Measurements from ENCODE around the gene TPP1. TPM values are rescaled to one million over a fixed set of nuclear protein-coding genes. Genes with fewer than 3 reads are reported as not detected.

TPP1 gene
- total RNA-seq, 1 donor from 2014 or later: 241 TPM

GRCh38 chr11:6612213-6613041, 6.8 kb downstream of the TPP1 start, which contains the start of gene TAF10:
TAF10 (minus strand) TSS chr11:6612216; CDS start chr11:6612189, 27 bp downstream.
- DNase-seq (ENCODE audit: extremely low read depth, low read depth, low spot score): no peak

DNA sequence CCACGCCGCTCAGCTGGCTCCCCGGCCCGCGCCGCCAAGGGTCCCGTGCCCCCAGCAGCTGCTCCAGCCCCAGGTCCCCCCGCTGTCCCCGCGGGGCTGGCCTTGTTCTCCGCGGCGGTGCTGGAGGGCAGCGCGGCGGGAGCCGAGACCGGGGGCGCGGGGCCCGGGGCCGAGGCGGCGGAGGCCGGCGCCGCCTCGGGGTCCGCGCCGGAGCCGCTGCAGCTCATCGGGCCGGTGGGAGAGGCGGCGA, 7.3 kb downstream of the TPP1 start:
- no peak for DNase-seq (ENCODE audit: extremely low read depth, low read depth, low spot score)

DNA sequence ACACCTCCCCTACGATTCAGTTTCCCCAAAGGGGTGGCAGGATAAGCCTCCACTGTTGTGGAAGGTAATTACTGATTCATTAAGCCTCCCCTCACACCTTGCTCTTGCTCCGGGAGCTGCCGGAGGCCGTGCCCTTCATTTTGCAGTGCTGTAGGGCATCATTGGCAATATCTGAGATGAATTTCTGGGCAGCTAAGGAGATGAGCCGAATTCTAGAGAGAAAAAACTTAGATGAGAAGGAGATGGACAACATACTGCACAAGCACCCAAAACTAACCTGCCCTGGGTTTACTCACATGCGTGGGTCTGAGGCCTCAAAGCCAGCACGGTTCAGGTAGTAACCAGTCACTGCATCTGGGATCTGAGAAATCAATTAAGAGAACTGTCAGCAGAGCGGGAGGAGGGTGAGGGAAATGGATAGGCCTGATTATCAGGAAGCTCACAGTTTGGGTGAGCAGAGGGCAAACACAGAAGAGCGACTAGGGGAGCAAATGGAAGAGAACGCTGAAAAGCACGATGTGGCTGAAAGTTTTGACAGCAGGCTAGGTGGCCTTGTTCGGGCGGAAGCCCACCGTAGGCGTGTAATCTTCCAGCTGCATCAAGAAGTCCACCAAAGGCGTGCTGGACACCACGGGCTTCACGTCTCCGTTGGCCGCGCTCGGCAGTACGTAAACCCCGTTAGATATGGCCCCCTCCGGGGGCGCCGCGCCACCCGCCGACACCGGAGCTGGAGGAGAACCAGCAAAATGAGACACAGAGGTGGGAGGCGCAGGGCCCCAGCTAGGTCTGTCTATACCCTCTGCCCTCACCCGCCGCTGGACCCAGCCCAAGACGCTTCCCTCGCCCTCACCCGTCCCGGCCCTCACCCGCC, 7.9 kb downstream of the TPP1 start:
- no peak for DNase-seq (ENCODE audit: extremely low read depth, low read depth, low spot score)

GRCh38 chr11:6610591-6610990, 8.6 kb downstream of the TPP1 start:
- no peak for DNase-seq (ENCODE audit: extremely low read depth, low read depth, low spot score)

GRCh38 chr11:6609502-6610015, 9.7 kb downstream of the TPP1 start:
- no peak for DNase-seq (ENCODE audit: extremely low read depth, low read depth, low spot score)

- DNase-seq (ENCODE audit: extremely low read depth, low read depth, low spot score): no peak
Observed at GRCh38 chr11:6608726-6609501, 10.3 kb downstream of the TPP1 start.

DNA sequence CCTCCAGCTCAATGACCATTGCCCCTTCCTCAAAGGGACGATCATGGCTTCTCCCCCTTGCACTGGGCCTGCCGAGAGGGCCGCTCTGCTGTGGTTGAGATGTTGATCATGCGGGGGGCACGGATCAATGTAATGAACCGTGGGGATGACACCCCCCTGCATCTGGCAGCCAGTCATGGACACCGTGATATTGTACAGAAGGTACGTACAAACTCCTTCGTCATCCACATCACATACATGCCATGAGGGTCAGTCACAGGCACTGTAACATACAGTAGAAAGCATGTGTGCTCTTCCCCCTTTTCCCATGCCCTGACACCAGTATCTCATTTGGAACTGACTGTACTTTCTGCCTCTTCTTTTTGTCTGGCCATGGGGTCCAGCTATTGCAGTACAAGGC, 11.2 kb downstream of the TPP1 start:
- DNase-seq (ENCODE audit: extremely low read depth, low read depth, low spot score): no peak

GRCh38 chr11:6607190-6607795, 11.9 kb downstream of the TPP1 start:
- DNase-seq (ENCODE audit: extremely low read depth, low read depth, low spot score): no peak

DNA sequence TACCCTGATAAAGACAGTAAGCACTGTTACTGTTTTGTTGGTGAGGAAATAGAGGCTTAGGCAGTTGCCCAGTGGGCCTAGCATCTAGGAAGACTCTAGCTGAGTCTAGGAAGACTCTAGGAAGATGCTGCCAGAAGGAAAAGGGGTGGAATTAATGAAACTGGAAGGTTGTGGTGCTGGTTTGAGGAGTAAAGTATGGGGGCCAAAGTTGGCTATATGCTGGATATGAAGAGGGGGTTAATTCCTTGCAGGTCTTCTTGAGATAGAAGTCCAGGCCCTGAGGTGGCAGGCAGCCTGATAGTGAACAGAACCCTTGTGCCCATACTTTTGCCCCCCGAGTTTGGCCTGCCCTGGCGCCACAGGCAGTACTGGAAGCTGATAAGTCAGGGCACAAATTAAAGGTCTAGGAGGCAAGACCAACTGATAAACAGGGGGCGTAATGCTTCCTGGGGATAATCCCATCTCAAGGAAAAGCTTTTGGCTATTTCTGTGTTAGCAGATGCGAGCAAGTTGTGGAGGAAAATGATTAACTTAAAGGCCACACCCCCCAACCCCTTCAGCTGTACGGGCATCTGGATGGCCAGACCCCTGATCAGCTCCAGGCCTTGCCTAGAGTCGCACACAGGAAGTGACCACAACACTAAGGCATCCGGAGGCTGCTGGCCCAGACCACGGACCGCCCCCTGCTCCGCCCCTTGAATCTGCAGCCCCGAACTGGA, 12.6 kb downstream of the TPP1 start:
- DNase-seq (ENCODE audit: extremely low read depth, low read depth, low spot score): peak; percentile 81

DNA sequence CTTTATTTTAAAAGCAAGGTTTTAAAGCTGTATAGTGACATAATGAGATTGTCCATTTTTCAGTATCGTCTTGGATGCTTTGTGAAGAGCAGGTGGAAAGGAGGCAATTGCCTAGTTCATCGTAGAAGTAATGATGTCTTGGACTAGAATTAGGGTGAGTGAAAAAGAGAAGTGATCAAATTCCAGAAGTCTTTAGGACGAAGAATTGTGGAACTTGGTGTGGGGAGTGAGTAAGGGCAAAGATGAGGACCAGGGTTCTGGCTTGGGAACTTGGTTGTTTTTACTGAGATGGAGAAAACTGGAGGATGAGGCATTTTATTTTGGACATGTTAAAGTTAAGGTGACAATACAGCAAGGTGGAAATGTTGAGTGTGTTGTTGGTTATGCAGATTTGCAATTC, 14.4 kb downstream of the TPP1 start:
- DNase-seq (ENCODE audit: extremely low read depth, low read depth, low spot score): no peak

- DNase-seq (ENCODE audit: extremely low read depth, low read depth, low spot score): no peak
Observed at GRCh38 chr11:6604081-6604626, 15.1 kb downstream of the TPP1 start.

DNA sequence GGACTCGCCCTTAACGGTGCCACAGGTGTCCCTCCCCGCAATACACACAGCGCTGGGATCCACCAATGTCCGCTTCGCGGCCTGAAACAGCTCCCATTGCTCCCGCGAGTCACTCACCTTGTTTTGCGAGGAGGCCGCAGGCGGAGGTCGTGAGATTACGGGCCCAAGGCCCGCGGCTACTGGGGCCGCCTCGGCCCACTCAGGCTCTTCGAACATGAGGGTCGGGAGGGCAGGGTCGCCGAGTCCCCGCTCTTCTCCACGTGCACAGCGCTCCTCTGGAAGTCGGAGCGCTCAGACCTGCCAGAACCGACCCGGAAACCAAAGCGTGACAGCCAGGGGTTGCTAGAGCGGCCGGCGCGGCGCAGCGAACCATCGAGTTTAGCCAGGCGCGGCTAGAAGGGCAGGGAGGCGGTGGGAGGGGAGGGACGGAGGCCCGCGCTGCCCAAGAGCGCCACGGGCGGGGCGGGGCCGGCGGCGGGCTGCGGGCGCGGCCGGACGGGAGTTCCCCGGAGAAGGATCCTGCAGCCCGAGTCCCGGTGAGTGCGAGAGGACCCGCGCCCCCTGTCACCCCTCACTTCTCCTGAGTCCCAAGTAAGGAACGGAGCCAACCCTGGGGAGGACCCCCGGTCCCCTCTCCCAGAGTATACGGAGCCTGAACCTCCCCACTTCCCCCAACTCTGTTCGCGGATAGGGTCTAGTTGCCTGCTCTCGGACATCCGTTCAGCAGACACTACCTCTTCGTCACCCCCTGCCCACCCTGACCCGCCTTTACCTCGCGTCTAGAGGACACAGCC, 15.7 kb downstream of the TPP1 start, which contains the start of the genes ILK and RRP8:
ILK (plus strand) TSS at position 488 of the 794 bp plus-strand sequence. CDS start 498 bp downstream, outside the sequence.
RRP8 (minus strand) TSS at position 330 of the 794 bp plus-strand sequence; CDS start at position 216, 114 bp downstream.
- DNase-seq (ENCODE audit: extremely low read depth, low read depth, low spot score): no peak

DNA sequence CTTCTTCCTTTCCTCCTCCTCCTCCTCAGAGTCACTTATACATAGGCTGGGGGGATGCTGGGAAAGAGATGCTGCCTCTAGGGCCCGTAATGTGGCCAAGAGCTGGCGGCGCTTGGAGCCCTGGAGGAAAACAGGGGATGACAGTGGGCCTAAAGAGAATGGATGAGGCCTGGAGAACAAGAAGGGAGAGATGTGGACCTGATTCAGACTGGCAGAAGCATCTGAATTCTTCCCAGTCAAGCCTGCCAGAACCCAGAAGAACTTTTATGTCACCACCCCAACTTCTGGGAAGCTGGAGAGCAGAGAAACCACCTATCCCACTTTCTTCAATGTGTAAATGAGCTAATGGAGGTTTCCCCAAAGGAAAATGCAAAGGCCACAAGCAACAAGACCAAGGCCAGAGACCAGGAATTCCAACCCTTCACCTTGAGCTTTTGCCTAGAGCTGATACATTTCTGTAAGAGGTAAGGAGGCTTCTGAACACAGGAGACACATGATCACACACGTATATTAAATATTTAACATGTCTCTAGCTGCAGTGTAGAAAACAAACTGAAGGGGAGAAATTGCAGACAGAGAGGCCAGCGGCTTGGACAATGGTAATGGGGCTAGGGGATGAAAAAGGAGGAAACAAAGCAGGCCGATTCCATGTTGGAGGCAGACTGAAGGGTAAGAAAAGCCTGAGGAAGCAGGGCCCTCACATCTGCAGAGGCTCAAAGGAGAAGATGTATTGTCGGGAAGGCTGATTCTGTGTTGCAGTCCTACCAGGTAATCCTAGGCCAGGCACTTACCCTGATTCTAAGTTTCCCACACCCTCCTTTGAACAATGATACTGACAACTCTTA, 16.9 kb downstream of the TPP1 start:
- no peak for DNase-seq (ENCODE audit: extremely low read depth, low read depth, low spot score)

DNA sequence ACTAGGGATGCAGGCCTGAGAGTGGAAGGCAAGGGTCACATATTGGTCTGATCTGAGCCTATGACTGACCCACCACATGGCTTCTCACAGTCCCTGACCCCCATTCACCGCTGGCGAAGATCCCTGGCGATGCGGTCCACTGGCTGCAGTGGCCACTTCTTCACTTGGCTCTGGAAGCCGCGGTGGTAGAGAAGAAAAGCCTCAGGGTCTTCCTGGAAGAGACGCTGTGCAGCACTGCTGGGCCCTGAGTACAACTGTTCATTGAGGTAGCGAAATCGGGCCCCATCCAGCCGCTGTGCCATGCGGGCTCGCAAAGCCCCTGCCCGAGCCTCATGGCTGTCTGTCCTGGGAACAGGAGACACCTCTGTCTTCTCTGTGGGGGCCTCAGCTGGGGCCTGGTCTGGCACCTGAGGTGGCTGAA, 18.2 kb downstream of the TPP1 start:
- DNase-seq (ENCODE audit: extremely low read depth, low read depth, low spot score): no peak

- no peak for DNase-seq (ENCODE audit: extremely low read depth, low read depth, low spot score)
Observed at GRCh38 chr11:6599881-6600390, 19.3 kb downstream of the TPP1 start.

DNA sequence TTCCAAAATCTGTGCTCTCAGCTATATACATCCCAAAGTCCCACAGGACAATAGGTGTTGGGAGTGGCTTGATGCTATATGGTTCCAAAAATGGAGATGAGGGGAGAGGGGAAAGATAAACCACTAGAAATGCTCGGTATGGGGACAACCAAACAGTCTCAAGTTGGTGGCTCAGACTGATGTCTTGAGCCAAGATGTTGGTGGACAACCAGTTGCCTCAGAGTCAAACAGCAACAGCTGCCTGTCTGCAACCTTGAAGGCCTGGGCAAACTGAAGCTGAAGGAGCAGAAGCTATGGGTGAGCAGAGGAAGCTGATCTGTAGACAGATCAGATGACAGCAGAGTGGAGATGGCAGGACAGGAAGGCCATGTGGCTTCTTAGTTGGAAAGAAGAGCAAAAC, 19.8 kb downstream of the TPP1 start:
- DNase-seq (ENCODE audit: extremely low read depth, low read depth, low spot score): no peak

- DNase-seq (ENCODE audit: extremely low read depth, low read depth, low spot score): no peak
Observed at GRCh38 chr11:6598555-6598954, 20.7 kb downstream of the TPP1 start.
